CD14-positive monocyte (primary cell): Measurements from ENCODE around the gene NUP58. TPM values are rescaled to one million over a fixed set of nuclear protein-coding genes. Genes with fewer than 3 reads are reported as not detected.

Experiments
- DNase-seq, 3 donors: peaks; one replicate each; pipeline ENCODE4 v3.0.0-alpha.2; 2011 to 2022
- H2AFZ ChIP-seq: 2 replicates; pipeline ENCODE4 v1.6.0; 2012; ENCODE audit warnings: mild to moderate bottlenecking, low read depth, low read length, inconsistent platforms; ENCODE audit not compliant: insufficient read depth, poor library complexity, severe bottlenecking
- H3K27ac ChIP-seq, 2 donors: 1 replicate in 1 of 2; 2 replicates in 1 of 2; pipeline ENCODE4 v1.5.1; 2012 to 2013; ENCODE audit warnings: low read length in 2 of 2, control low read depth in 1 of 2, inconsistent platforms in 1 of 2, low read depth in 1 of 2, mild to moderate bottlenecking in 1 of 2
- H3K27me3 ChIP-seq, 2 donors: one replicate each; pipeline versions ENCODE4 v1.6.0 to v1.6.1; 2011 to 2013; ENCODE audit warnings: low read length in 2 of 2; ENCODE audit not compliant: control insufficient read depth in 2 of 2, insufficient read depth in 2 of 2
- H3K36me3 ChIP-seq, 2 donors: replicated peaks in 1 of 2; 1 replicate in 1 of 2; 2 replicates in 1 of 2; pipeline versions ENCODE4 v1.5.1 to v1.6.1; 2012 to 2013; ENCODE audit warnings: low read length in 2 of 2, control low read depth in 1 of 2, inconsistent platforms in 1 of 2, mild to moderate bottlenecking in 1 of 2; ENCODE audit not compliant: insufficient read depth in 2 of 2, control insufficient read depth in 1 of 2
- H3K4me1 ChIP-seq, 2 donors: 1 replicate in 1 of 2; 2 replicates in 1 of 2; pipeline versions ENCODE4 v1.5.1 to v1.6.1; 2012 to 2013; ENCODE audit warnings: low read length in 2 of 2, control low read depth in 1 of 2, inconsistent platforms in 1 of 2, mild to moderate bottlenecking in 1 of 2, moderate library complexity in 1 of 2; ENCODE audit not compliant: insufficient read depth in 2 of 2, control insufficient read depth in 1 of 2
- H3K4me2 ChIP-seq: replicated peaks from 2 replicates; pipeline ENCODE3; 2012; ENCODE audit warnings: low read length, moderate library complexity, mild to moderate bottlenecking; ENCODE audit not compliant: poor library complexity, severe bottlenecking; ENCODE audit errors: extremely low read depth
- H3K4me3 ChIP-seq, 3 experiments: fragments of 200-600 bp in 1 of 3; sonication (generic) in 1 of 3; replicated peaks in 1 of 3; 1 replicate in 2 of 3; 2 replicates in 1 of 3; pipeline ENCODE4 v1.5.1; 2011 to 2013; ENCODE audit warnings: low read length in 3 of 3, mild to moderate bottlenecking in 3 of 3, control low read depth in 2 of 3, low read depth in 2 of 3, inconsistent platforms in 1 of 3, moderate library complexity in 1 of 3
- H3K79me2 ChIP-seq: 2 replicates; pipeline ENCODE4 v1.6.0; 2012; ENCODE audit warnings: mild to moderate bottlenecking, control low read depth, inconsistent platforms, low read length, moderate library complexity; ENCODE audit not compliant: insufficient read depth
- H3K9ac ChIP-seq: 2 replicates; pipeline ENCODE4 v1.6.0; 2017; ENCODE audit warnings: low read length, mild to moderate bottlenecking; ENCODE audit not compliant: insufficient read depth, poor library complexity, severe bottlenecking
- H3K9me3 ChIP-seq, 2 donors: replicated peaks in 1 of 2; 1 replicate in 1 of 2; 2 replicates in 1 of 2; pipeline versions ENCODE4 v1.5.1 to v1.6.1; 2012 to 2013; ENCODE audit warnings: low read length in 2 of 2, control low read depth in 1 of 2; ENCODE audit not compliant: control insufficient read depth in 1 of 2, insufficient read depth in 1 of 2
- H4K20me1 ChIP-seq: 2 replicates; pipeline ENCODE4 v1.6.0; 2012; ENCODE audit warnings: mild to moderate bottlenecking, low read length, control low read depth, moderate library complexity; ENCODE audit not compliant: insufficient read depth
- H3K27ac Mint-ChIP-seq, 7 donors: one replicate each; pipeline ENCODE4 v1.8.0; 2020; ENCODE audit warnings: mild to moderate bottlenecking in 7 of 7, mixed read lengths in 7 of 7, moderate library complexity in 6 of 7, inconsistent platforms in 2 of 7
- H3K27me3 Mint-ChIP-seq, 3 donors: one replicate each; pipeline ENCODE4 v1.8.0; 2021 to 2022; ENCODE audit warnings: low read depth in 3 of 3, mild to moderate bottlenecking in 3 of 3, mixed read lengths in 3 of 3, moderate library complexity in 3 of 3, inconsistent platforms in 1 of 3
- H3K36me3 Mint-ChIP-seq, 2 donors: one replicate each; pipeline ENCODE4 v1.8.0; 2020; ENCODE audit warnings: mixed read lengths in 2 of 2, inconsistent platforms in 1 of 2, mild to moderate bottlenecking in 1 of 2
- H3K4me1 Mint-ChIP-seq: one replicate; pipeline ENCODE4 v1.8.0; 2020; ENCODE audit warnings: mild to moderate bottlenecking, mixed read lengths
- H3K4me3 Mint-ChIP-seq, 2 donors: one replicate each; pipeline ENCODE4 v1.8.0; 2020; ENCODE audit warnings: mild to moderate bottlenecking in 2 of 2, mixed read lengths in 2 of 2, moderate library complexity in 1 of 2
- H3K9me3 Mint-ChIP-seq, 7 donors: one replicate each; pipeline ENCODE4 v1.8.0; 2020 to 2022; ENCODE audit warnings: mixed read lengths in 7 of 7, mild to moderate bottlenecking in 6 of 7, moderate library complexity in 6 of 7, inconsistent platforms in 2 of 7
- CTCF ChIP-seq: fragments of 200-600 bp; IDR thresholded peaks from one replicate; pipeline ENCODE4 v1.8.0; 2022; ENCODE audit warnings: antibody characterized with exemption, mild to moderate bottlenecking
- WGBS: methylation state at CpG from one replicate; pipeline ENCODE4 v1.1.5; 2013; ENCODE audit warnings: missing lambda C conversion rate; ENCODE audit not compliant: insufficient coverage; 5-methylcytosine and 5-hydroxymethylcytosine counted together
- intact Hi-C, 2 donors: fragments of 100-400 bp; cut with micrococcal nuclease; formaldehyde crosslinking; loops; one replicate each; pipeline versions ENCODE4 v1.15.0 to v1.15.1; 2023
- polyA plus RNA-seq, 3 donors: library from polyadenylated mRNA; depleted of rRNA in 1 of 3; unstranded in 2 of 3; stranded (reverse) in 1 of 3; fragments of 300-500 nt in 2 of 3; fragments of >200 nt in 1 of 3; fragmentation: Illumina TruSeq in 2 of 3; gene quantifications; 1 replicate in 2 of 3; 2 replicates in 1 of 3; pipeline ENCODE4 v1.2.3, GENCODE V29; 2012 to 2021

NUP58 gene
- polyA plus RNA-seq, 3 donors: 21.5 to 26.3 (median 25.1) TPM

GRCh38 chr13:25384758-25385410 lies 83.5 kb downstream of the NUP58 start:
- no peaks in the 10 kb centered on the region for H3K36me3 Mint-ChIP-seq
- H3K4me3 Mint-ChIP-seq: no peak overlapping the region
- no peak overlapping the region for H3K9ac ChIP-seq
- H3K4me3 ChIP-seq: no peak overlapping the region
- H3K9me3 Mint-ChIP-seq: peaks cover 0 to 5% (median 3%) of the 10 kb centered on the region in 7 donors
- H3K4me2 ChIP-seq: no peak overlapping the region
- no peaks in the 10 kb centered on the region for H3K4me1 ChIP-seq
- TF ChIP-seq CTCF: no peak
- DNase-seq: no peak
- WGBS: 40% methylated on average over 1 of the region's 4 CpGs
- H3K27ac Mint-ChIP-seq: no peak overlapping the region
- no peaks in the 10 kb centered on the region for H4K20me1 ChIP-seq
- intact Hi-C loops: no loop called here
- H3K27me3 ChIP-seq: peaks cover 3 to 9% of the 10 kb centered on the region in 2 donors
- no peaks in the 10 kb centered on the region for H3K79me2 ChIP-seq
- H2AFZ ChIP-seq: no peak overlapping the region
- no peaks in the 10 kb centered on the region for H3K4me1 Mint-ChIP-seq
- no peaks in the 10 kb centered on the region for H3K9me3 ChIP-seq
- peaks cover 8 to 23% (median 19%) of the 10 kb centered on the region in 3 donors for H3K27me3 Mint-ChIP-seq
- H3K36me3 ChIP-seq: no peaks in the 10 kb centered on the region
- H3K27ac ChIP-seq: no peak overlapping the region

GRCh38 chr13:25391932-25392331 lies 90.5 kb downstream of the NUP58 start:
- H2AFZ ChIP-seq: no peak overlapping the region
- intact Hi-C loops: no loop called here
- WGBS: 100% methylated on average over 3 of the region's 4 CpGs
- DNase-seq: no peak
- H3K9me3 Mint-ChIP-seq: peaks cover 0 to 11% (median 2%) of the 10 kb centered on the region in 7 donors
- no peak overlapping the region for H3K4me2 ChIP-seq
- H3K4me3 Mint-ChIP-seq: no peak overlapping the region
- peaks cover 5 to 7% (median 5%) of the 10 kb centered on the region in 3 donors for H3K27me3 Mint-ChIP-seq
- H3K27ac Mint-ChIP-seq: no peak overlapping the region
- no peak overlapping the region for H3K9ac ChIP-seq
- no peak for TF ChIP-seq CTCF
- no peaks in the 10 kb centered on the region for H3K79me2 ChIP-seq
- H3K36me3 Mint-ChIP-seq: no peaks in the 10 kb centered on the region
- H3K4me1 ChIP-seq: no peaks in the 10 kb centered on the region
- no peaks in the 10 kb centered on the region for H3K27me3 ChIP-seq
- no peaks in the 10 kb centered on the region for H3K36me3 ChIP-seq
- H4K20me1 ChIP-seq: no peaks in the 10 kb centered on the region
- no peaks in the 10 kb centered on the region for H3K4me1 Mint-ChIP-seq
- H3K27ac ChIP-seq: no peak overlapping the region
- no peaks in the 10 kb centered on the region for H3K9me3 ChIP-seq
- H3K4me3 ChIP-seq: no peak overlapping the region

Other genes starting within 250 kb of the NUP58 start
- gene PABPC3, start 205.5 kb upstream of the NUP58 start, polyA plus RNA-seq: under 1 TPM; 0.04 to 0.17 (median 0.08) TPM
- not detected for gene AMER2, start 129.3 kb upstream of the NUP58 start, polyA plus RNA-seq
- 10 to 100 TPM in 2 of 3 donors, 1 to 10 TPM in 1; 7.4 to 31.9 (median 24.4) TPM for gene MTMR6, start 14.1 kb upstream of the NUP58 start, polyA plus RNA-seq
- not detected for gene ATP8A2, start 70.3 kb downstream of the NUP58 start, polyA plus RNA-seq